ENCODE results near the gene UTS2R. TPM values are rescaled to one million over a fixed set of nuclear protein-coding genes. Genes with fewer than 3 reads are reported as not detected.
A peak's percentile ranks its signal among the peaks of the same experiment; 100 is the strongest.

The UTS2R gene
- polyA plus RNA-seq, 1 of the 3 experiments (the other 2 are of a cell fraction): not detected

- TF ChIP-seq MAX (IDR thresholded peaks at IDR 0.05; ENCODE audit: low read depth) (no peak), RCOR1 (IDR thresholded peaks at IDR 0.05; ENCODE audit: low read length) (no peak), REST (IDR thresholded peaks at IDR 0.05; ENCODE audit: low read depth, low read length) (no peak), RXRA (IDR thresholded peaks at IDR 0.05; ENCODE audit: borderline replicate concordance, low read depth) (no peak), CHD2 (IDR thresholded peaks at IDR 0.05; ENCODE audit: low read length, partially characterized antibody) (peak; percentile 18), SIN3A (IDR thresholded peaks at IDR 0.05; ENCODE audit: borderline replicate concordance, low read depth, low read length) (no peak), ELF1 (IDR thresholded peaks at IDR 0.05) (no peak), TAF1 (IDR thresholded peaks at IDR 0.05; ENCODE audit: borderline replicate concordance, low read depth, low read length) (no peak), MEF2A (IDR thresholded peaks at IDR 0.05; ENCODE audit: borderline replicate concordance, low read depth) (no peak), EZH2phosphoT487 (IDR thresholded peaks at IDR 0.05; ENCODE audit: borderline replicate concordance, low read depth) (no peak), SMC3 (IDR thresholded peaks at IDR 0.05; ENCODE audit: low read depth, low read length) (no peak), RAD21 (IDR thresholded peaks at IDR 0.05; ENCODE audit: low read length) (peak; percentile 15; the same call in 1 of the 2 replicates)
Measured at GRCh38 chr17:82412535-82413520, 41.3 kb downstream of the UTS2R start (continued).

- no peak overlapping the region for H3K9ac ChIP-seq
- WGBS (ENCODE audit: low lambda C conversion rate): 50% methylated on average over 33 of the region's 38 CpGs
- H4K20me1 ChIP-seq (ENCODE audit: insufficient read depth): peaks cover 60% of the 10 kb centered on the region
- no peak overlapping the region for H3K4me2 ChIP-seq
- H3F3A ChIP-seq (replicated peaks; ENCODE audit: insufficient read depth): peaks cover 8% of the 10 kb centered on the region
- H3K27me3 ChIP-seq (ENCODE audit: insufficient read depth): no peaks in the 10 kb centered on the region
- H3K36me3 ChIP-seq (replicated peaks in 1 of 2; ENCODE audit: control insufficient read depth in 1 of 2, insufficient read depth in 2 of 2, low read length in 1 of 2): peaks cover 0 to 3% of the 10 kb centered on the region in 2 experiments
- H3K27ac ChIP-seq (ENCODE audit: low read depth in 2 of 2, low read length in 1 of 2): no peak overlapping the region
- no peak overlapping the region for H2AFZ ChIP-seq (ENCODE audit: low read depth)
- H3K4me3 ChIP-seq (ENCODE audit: low read depth in 2 of 2, low read length in 1 of 2): peak overlapping the region in 1 of 2 experiments; percentile 20; a peak in 1 of 4 replicates
- no peaks in the 10 kb centered on the region for H3K9me2 ChIP-seq
- POLR2A ChIA-PET: no interaction called here
- DNase-seq: peak; percentile 90
- peaks cover 19% of the 10 kb centered on the region for H3K79me2 ChIP-seq (ENCODE audit: insufficient read depth)
- CTCF ChIA-PET: interaction anchor here (0.6 to 11.3 kb wide), 30 partner anchors 8 to 179 kb away, joined by 3 to 124 read pairs (median 4); partner anchors contain the start of genes CD7, SECTM1 and TEX19
- no peaks in the 10 kb centered on the region for H3K9me3 ChIP-seq
- peaks cover 0 to 13% of the 10 kb centered on the region in 2 experiments; a peak in 2 of 4 replicates for H3K4me1 ChIP-seq (ENCODE audit: control insufficient read depth in 1 of 2, insufficient read depth in 2 of 2, low read depth in 1 of 2, low read length in 1 of 2)
- TF ChIP-seq ZBTB33 (IDR thresholded peaks at IDR 0.05; ENCODE audit: borderline replicate concordance, low read depth) (no peak), REST (IDR thresholded peaks at IDR 0.05; ENCODE audit: low read depth, low read length) (peak; percentile 98), TEAD4 (IDR thresholded peaks at IDR 0.05; ENCODE audit: borderline replicate concordance, insufficient read depth) (no peak), CHD2 (IDR thresholded peaks at IDR 0.05; ENCODE audit: low read length, partially characterized antibody) (peak; percentile 24), RAD21 (IDR thresholded peaks at IDR 0.05; ENCODE audit: low read length) (peak; percentile 96), EP300 (IDR thresholded peaks at IDR 0.05; ENCODE audit: borderline replicate concordance in 1 of 2, low read depth in 1 of 2, low read length in 1 of 2) (0 out of 4 replicates have a peak, but pooled peaks of 1 of the 2 experiments have one; percentile 13), EZH2phosphoT487 (IDR thresholded peaks at IDR 0.05; ENCODE audit: borderline replicate concordance, low read depth) (no peak), SIN3A (IDR thresholded peaks at IDR 0.05; ENCODE audit: borderline replicate concordance, low read depth, low read length) (peak; percentile 50; the same call in 1 of the 2 replicates)
Measured at GRCh38 chr17:82414548-82415281, 43.1 kb downstream of the UTS2R start.
